ENCODE results near the gene KIAA0825.

Gene KIAA0825

GRCh38 chr5:94308442-94308841, 310.0 kb downstream of the KIAA0825 start:
- no peak overlapping the region for H3K4me3 ChIP-seq (ENCODE audit: control insufficient read depth in 1 of 7, extremely low read depth in 1 of 7, insufficient read depth in 4 of 7, low read depth in 2 of 7, low read length in 6 of 7)
- 70% methylated on average over 1 of the region's 1 CpG for WGBS (ENCODE audit: insufficient coverage)
- no peak for DNase-seq
- H3K36me3 ChIP-seq (ENCODE audit: control insufficient read depth in 4 of 4, insufficient read depth in 4 of 4, low read length in 3 of 4): no peaks in the 10 kb centered on the region
- H3K4me1 ChIP-seq (ENCODE audit: control extremely low read depth in 1 of 4, control insufficient read depth in 4 of 4, insufficient read depth in 4 of 4, low read length in 3 of 4): no peaks in the 10 kb centered on the region
- H3K9me3 ChIP-seq (ENCODE audit: control extremely low read depth in 1 of 5, control insufficient read depth in 4 of 5, insufficient read depth in 2 of 5, low read depth in 1 of 5, low read length in 4 of 5): no peaks in the 10 kb centered on the region
- CTCF ChIA-PET: no interaction called here
- POLR2A ChIA-PET: no interaction called here
- no peak overlapping the region for H3K27ac ChIP-seq (ENCODE audit: insufficient read depth in 1 of 2, low read depth in 1 of 2, low read length in 2 of 2, poor library complexity in 1 of 2, severe bottlenecking in 2 of 2)
- H3K27me3 ChIP-seq (replicated peaks in 2 of 5; ENCODE audit: control insufficient read depth in 4 of 5, insufficient read depth in 5 of 5, low read length in 4 of 5): no peaks in the 10 kb centered on the region

- no peaks in the 10 kb centered on the region for H3K4me1 ChIP-seq (ENCODE audit: control extremely low read depth in 1 of 4, control insufficient read depth in 4 of 4, insufficient read depth in 4 of 4, low read length in 3 of 4)
- CTCF ChIA-PET: no interaction called here
- DNase-seq: no peak
- H3K9me3 ChIP-seq (ENCODE audit: control extremely low read depth in 1 of 5, control insufficient read depth in 4 of 5, insufficient read depth in 2 of 5, low read depth in 1 of 5, low read length in 4 of 5): no peaks in the 10 kb centered on the region
- H3K36me3 ChIP-seq (ENCODE audit: control insufficient read depth in 4 of 4, insufficient read depth in 4 of 4, low read length in 3 of 4): no peaks in the 10 kb centered on the region
- no peaks in the 10 kb centered on the region for H3K27me3 ChIP-seq (replicated peaks in 2 of 5; ENCODE audit: control insufficient read depth in 4 of 5, insufficient read depth in 5 of 5, low read length in 4 of 5)
- H3K27ac ChIP-seq (ENCODE audit: insufficient read depth in 1 of 2, low read depth in 1 of 2, low read length in 2 of 2, poor library complexity in 1 of 2, severe bottlenecking in 2 of 2): no peak overlapping the region
- POLR2A ChIA-PET: no interaction called here
- no peak overlapping the region for H3K4me3 ChIP-seq (ENCODE audit: control insufficient read depth in 1 of 7, extremely low read depth in 1 of 7, insufficient read depth in 4 of 7, low read depth in 2 of 7, low read length in 6 of 7)
- 93% methylated on average over 5 of the region's 7 CpGs for WGBS (ENCODE audit: insufficient coverage)
These were observed 314.3 kb downstream of the KIAA0825 start for GRCh38 chr5:94304146-94304545.

- CTCF ChIA-PET: no interaction called here
- H3K4me1 ChIP-seq (ENCODE audit: control extremely low read depth in 1 of 4, control insufficient read depth in 4 of 4, insufficient read depth in 4 of 4, low read length in 3 of 4): no peaks in the 10 kb centered on the region
- WGBS (ENCODE audit: insufficient coverage): 94% methylated on average over 3 of the region's 4 CpGs
- no peaks in the 10 kb centered on the region for H3K9me3 ChIP-seq (ENCODE audit: control extremely low read depth in 1 of 5, control insufficient read depth in 4 of 5, insufficient read depth in 2 of 5, low read depth in 1 of 5, low read length in 4 of 5)
- no peak overlapping the region for H3K4me3 ChIP-seq (ENCODE audit: control insufficient read depth in 1 of 7, extremely low read depth in 1 of 7, insufficient read depth in 4 of 7, low read depth in 2 of 7, low read length in 6 of 7)
- no peak for DNase-seq
- H3K36me3 ChIP-seq (ENCODE audit: control insufficient read depth in 4 of 4, insufficient read depth in 4 of 4, low read length in 3 of 4): no peaks in the 10 kb centered on the region
- H3K27ac ChIP-seq (ENCODE audit: insufficient read depth in 1 of 2, low read depth in 1 of 2, low read length in 2 of 2, poor library complexity in 1 of 2, severe bottlenecking in 2 of 2): no peak overlapping the region
- POLR2A ChIA-PET: no interaction called here
- no peaks in the 10 kb centered on the region for H3K27me3 ChIP-seq (replicated peaks in 2 of 5; ENCODE audit: control insufficient read depth in 4 of 5, insufficient read depth in 5 of 5, low read length in 4 of 5)
These were observed 329.5 kb downstream of the KIAA0825 start for GRCh38 chr5:94288937-94289336.

GRCh38 chr5:94285984-94286383, 332.4 kb downstream of the KIAA0825 start:
- Histone ChIP-seq H3K27ac (ENCODE audit: insufficient read depth in 1 of 2, low read depth in 1 of 2, low read length in 2 of 2, poor library complexity in 1 of 2, severe bottlenecking in 2 of 2) (no peak overlapping the region), H3K36me3 (ENCODE audit: control insufficient read depth in 4 of 4, insufficient read depth in 4 of 4, low read length in 3 of 4) (no peaks in the 10 kb centered on the region), H3K9me3 (ENCODE audit: control extremely low read depth in 1 of 5, control insufficient read depth in 4 of 5, insufficient read depth in 2 of 5, low read depth in 1 of 5, low read length in 4 of 5) (no peaks in the 10 kb centered on the region), H3K4me3 (ENCODE audit: control insufficient read depth in 1 of 7, extremely low read depth in 1 of 7, insufficient read depth in 4 of 7, low read depth in 2 of 7, low read length in 6 of 7) (no peak overlapping the region), H3K27me3 (replicated peaks in 2 of 5; ENCODE audit: control insufficient read depth in 4 of 5, insufficient read depth in 5 of 5, low read length in 4 of 5) (no peaks in the 10 kb centered on the region), H3K4me1 (ENCODE audit: control extremely low read depth in 1 of 4, control insufficient read depth in 4 of 4, insufficient read depth in 4 of 4, low read length in 3 of 4) (no peaks in the 10 kb centered on the region)
- no peak for DNase-seq
- CTCF ChIA-PET: interaction anchor here (0.9 kb wide), 1 partner anchor 413 kb away, joined by 3 read pairs; no protein-coding TSS in a partner anchor
- POLR2A ChIA-PET: no interaction called here

GRCh38 chr5:94283093-94283492, 335.3 kb downstream of the KIAA0825 start:
- Histone ChIP-seq H3K9me3 (ENCODE audit: control extremely low read depth in 1 of 5, control insufficient read depth in 4 of 5, insufficient read depth in 2 of 5, low read depth in 1 of 5, low read length in 4 of 5) (no peaks in the 10 kb centered on the region), H3K27ac (ENCODE audit: insufficient read depth in 1 of 2, low read depth in 1 of 2, low read length in 2 of 2, poor library complexity in 1 of 2, severe bottlenecking in 2 of 2) (no peak overlapping the region), H3K27me3 (replicated peaks in 2 of 5; ENCODE audit: control insufficient read depth in 4 of 5, insufficient read depth in 5 of 5, low read length in 4 of 5) (no peaks in the 10 kb centered on the region), H3K4me1 (ENCODE audit: control extremely low read depth in 1 of 4, control insufficient read depth in 4 of 4, insufficient read depth in 4 of 4, low read length in 3 of 4) (no peaks in the 10 kb centered on the region), H3K4me3 (ENCODE audit: control insufficient read depth in 1 of 7, extremely low read depth in 1 of 7, insufficient read depth in 4 of 7, low read depth in 2 of 7, low read length in 6 of 7) (no peak overlapping the region), H3K36me3 (ENCODE audit: control insufficient read depth in 4 of 4, insufficient read depth in 4 of 4, low read length in 3 of 4) (no peaks in the 10 kb centered on the region)
- ChIA-PET POLR2A (no interaction called here), CTCF (interaction anchor here (1.2 kb wide), 1 partner anchor 9 kb away, joined by 3 read pairs; no protein-coding TSS in a partner anchor)
- DNase-seq: no peak
- no CpG with 5 or more reads among the region's 2 CpGs for WGBS (ENCODE audit: insufficient coverage)

- no peaks in the 10 kb centered on the region for H3K36me3 ChIP-seq (ENCODE audit: control insufficient read depth in 4 of 4, insufficient read depth in 4 of 4, low read length in 3 of 4)
- H3K9me3 ChIP-seq (ENCODE audit: control extremely low read depth in 1 of 5, control insufficient read depth in 4 of 5, insufficient read depth in 2 of 5, low read depth in 1 of 5, low read length in 4 of 5): no peaks in the 10 kb centered on the region
- no peaks in the 10 kb centered on the region for H3K27me3 ChIP-seq (replicated peaks in 2 of 5; ENCODE audit: control insufficient read depth in 4 of 5, insufficient read depth in 5 of 5, low read length in 4 of 5)
- H3K4me3 ChIP-seq (ENCODE audit: control insufficient read depth in 1 of 7, extremely low read depth in 1 of 7, insufficient read depth in 4 of 7, low read depth in 2 of 7, low read length in 6 of 7): no peak overlapping the region
- no peak overlapping the region for H3K27ac ChIP-seq (ENCODE audit: insufficient read depth in 1 of 2, low read depth in 1 of 2, low read length in 2 of 2, poor library complexity in 1 of 2, severe bottlenecking in 2 of 2)
- DNase-seq: no peak
- 100% methylated on average over 1 of the region's 2 CpGs for WGBS (ENCODE audit: insufficient coverage)
- POLR2A ChIA-PET: no interaction called here
- H3K4me1 ChIP-seq (ENCODE audit: control extremely low read depth in 1 of 4, control insufficient read depth in 4 of 4, insufficient read depth in 4 of 4, low read length in 3 of 4): no peaks in the 10 kb centered on the region
- CTCF ChIA-PET: no interaction called here
These were observed 337.1 kb downstream of the KIAA0825 start for GRCh38 chr5:94281236-94281801.

- no peak for DNase-seq
- Histone ChIP-seq H3K27me3 (replicated peaks in 2 of 5; ENCODE audit: control insufficient read depth in 4 of 5, insufficient read depth in 5 of 5, low read length in 4 of 5) (no peaks in the 10 kb centered on the region), H3K4me1 (ENCODE audit: control extremely low read depth in 1 of 4, control insufficient read depth in 4 of 4, insufficient read depth in 4 of 4, low read length in 3 of 4) (no peaks in the 10 kb centered on the region), H3K4me3 (ENCODE audit: control insufficient read depth in 1 of 7, extremely low read depth in 1 of 7, insufficient read depth in 4 of 7, low read depth in 2 of 7, low read length in 6 of 7) (no peak overlapping the region), H3K27ac (ENCODE audit: insufficient read depth in 1 of 2, low read depth in 1 of 2, low read length in 2 of 2, poor library complexity in 1 of 2, severe bottlenecking in 2 of 2) (no peak overlapping the region), H3K36me3 (ENCODE audit: control insufficient read depth in 4 of 4, insufficient read depth in 4 of 4, low read length in 3 of 4) (no peaks in the 10 kb centered on the region), H3K9me3 (ENCODE audit: control extremely low read depth in 1 of 5, control insufficient read depth in 4 of 5, insufficient read depth in 2 of 5, low read depth in 1 of 5, low read length in 4 of 5) (no peaks in the 10 kb centered on the region)
- POLR2A ChIA-PET: no interaction called here
- 83% methylated on average over 1 of the region's 1 CpG for WGBS (ENCODE audit: insufficient coverage)
- CTCF ChIA-PET: no interaction called here
These were observed 341.7 kb downstream of the KIAA0825 start for GRCh38 chr5:94276751-94277150.
